ENCODE measurements around the gene GLT8D2.

Gene GLT8D2

DNA sequence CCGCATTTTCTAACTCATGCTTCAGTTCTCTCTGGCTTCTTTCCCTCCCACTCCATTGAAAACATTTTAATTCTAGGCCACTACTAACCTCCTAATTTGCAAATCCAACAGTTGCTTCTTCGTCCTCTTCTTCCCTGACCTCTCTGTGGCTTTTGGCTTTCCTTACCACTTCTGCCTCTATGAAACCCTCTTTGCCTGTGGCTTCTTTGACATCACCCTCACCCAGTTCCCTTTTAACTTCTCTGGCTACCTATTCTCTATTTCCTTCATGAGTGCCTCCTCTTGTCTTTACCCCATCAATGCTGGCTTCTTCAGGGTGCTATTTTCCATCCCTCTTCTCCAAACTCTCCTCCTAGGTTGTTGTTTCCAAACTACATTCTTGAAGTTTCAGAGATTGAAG, 10.0 kb upstream of the GLT8D2 start:
- Histone ChIP-seq H3K4me3 (ENCODE audit: insufficient read depth, low read length, poor library complexity, severe bottlenecking) (no peak overlapping the region), H3K4me2 (ENCODE audit: low read depth, low read length, poor library complexity, severe bottlenecking) (no peak overlapping the region), H3K9ac (ENCODE audit: low read length) (no peak overlapping the region), H3K9me3 (ENCODE audit: insufficient read depth, low read length) (no peaks in the 10 kb centered on the region), H3F3A (ENCODE audit: insufficient read depth) (no peaks in the 10 kb centered on the region), H3K9me2 (replicated peaks; ENCODE audit: insufficient read depth, low read length) (no peaks in the 10 kb centered on the region), H4K20me1 (ENCODE audit: low read depth, low read length) (no peaks in the 10 kb centered on the region), H2AFZ (ENCODE audit: low read depth, low read length, severe bottlenecking) (no peak overlapping the region), H3K27ac (ENCODE audit: low read depth, low read length) (no peak overlapping the region), H3K36me3 (ENCODE audit: low read length) (no peaks in the 10 kb centered on the region), H3K79me2 (ENCODE audit: insufficient read depth, low read length) (0 out of 2 replicates have a peak, but pooled peaks cover 2% of the 10 kb centered on the region), H3K27me3 (ENCODE audit: low read length) (no peaks in the 10 kb centered on the region)
- TF ChIP-seq, protein P1, sequence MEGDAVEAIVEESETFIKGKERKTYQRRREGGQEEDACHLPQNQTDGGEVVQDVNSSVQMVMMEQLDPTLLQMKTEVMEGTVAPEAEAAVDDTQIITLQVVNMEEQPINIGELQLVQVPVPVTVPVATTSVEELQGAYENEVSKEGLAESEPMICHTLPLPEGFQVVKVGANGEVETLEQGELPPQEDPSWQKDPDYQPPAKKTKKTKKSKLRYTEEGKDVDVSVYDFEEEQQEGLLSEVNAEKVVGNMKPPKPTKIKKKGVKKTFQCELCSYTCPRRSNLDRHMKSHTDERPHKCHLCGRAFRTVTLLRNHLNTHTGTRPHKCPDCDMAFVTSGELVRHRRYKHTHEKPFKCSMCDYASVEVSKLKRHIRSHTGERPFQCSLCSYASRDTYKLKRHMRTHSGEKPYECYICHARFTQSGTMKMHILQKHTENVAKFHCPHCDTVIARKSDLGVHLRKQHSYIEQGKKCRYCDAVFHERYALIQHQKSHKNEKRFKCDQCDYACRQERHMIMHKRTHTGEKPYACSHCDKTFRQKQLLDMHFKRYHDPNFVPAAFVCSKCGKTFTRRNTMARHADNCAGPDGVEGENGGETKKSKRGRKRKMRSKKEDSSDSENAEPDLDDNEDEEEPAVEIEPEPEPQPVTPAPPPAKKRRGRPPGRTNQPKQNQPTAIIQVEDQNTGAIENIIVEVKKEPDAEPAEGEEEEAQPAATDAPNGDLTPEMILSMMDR (IDR thresholded peaks at IDR 0.05; ENCODE audit: insufficient read depth, low read length, poor library complexity, severe bottlenecking), result no peak
- no peak for TF ChIP-seq EZH2phosphoT487 (conservative IDR thresholded peaks at IDR 0.05; ENCODE audit: low read length)

DNA sequence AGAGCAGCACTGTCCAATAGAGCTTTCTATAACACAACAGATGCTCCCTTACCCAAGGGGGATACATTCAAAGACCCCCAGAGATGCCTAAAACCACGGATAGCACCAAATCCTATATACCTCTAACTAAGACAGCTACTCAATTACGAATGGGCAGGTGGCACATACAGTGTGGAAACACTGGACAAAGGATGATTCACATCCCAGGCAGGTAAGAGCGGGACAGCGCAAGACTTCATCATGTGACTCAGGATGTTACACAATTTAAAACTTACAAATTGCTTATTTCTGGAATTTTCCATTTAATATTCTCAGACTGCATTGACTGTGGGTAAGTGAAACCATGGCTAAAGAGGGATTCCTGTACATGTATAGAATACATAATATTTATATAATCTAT, 8.8 kb upstream of the GLT8D2 start:
- no peak overlapping the region for H3K4me3 ChIP-seq (ENCODE audit: insufficient read depth, low read length, poor library complexity, severe bottlenecking)
- no peaks in the 10 kb centered on the region for H3F3A ChIP-seq (ENCODE audit: insufficient read depth)
- no peak overlapping the region for H2AFZ ChIP-seq (ENCODE audit: low read depth, low read length, severe bottlenecking)
- H3K27me3 ChIP-seq (ENCODE audit: low read length), result no peaks in the 10 kb centered on the region
- no peak overlapping the region for H3K4me2 ChIP-seq (ENCODE audit: low read depth, low read length, poor library complexity, severe bottlenecking)
- no peaks in the 10 kb centered on the region for H4K20me1 ChIP-seq (ENCODE audit: low read depth, low read length)
- TF ChIP-seq EZH2phosphoT487 (conservative IDR thresholded peaks at IDR 0.05; ENCODE audit: low read length), result no peak
- TF ChIP-seq, protein P1 (IDR thresholded peaks at IDR 0.05; ENCODE audit: insufficient read depth, low read length, poor library complexity, severe bottlenecking), result no peak
- no peaks in the 10 kb centered on the region for H3K9me2 ChIP-seq (replicated peaks; ENCODE audit: insufficient read depth, low read length)
- no peaks in the 10 kb centered on the region for H3K36me3 ChIP-seq (ENCODE audit: low read length)
- no peak overlapping the region for H3K9ac ChIP-seq (ENCODE audit: low read length)
- H3K79me2 ChIP-seq (ENCODE audit: insufficient read depth, low read length), result no peaks in the 10 kb centered on the region
- H3K9me3 ChIP-seq (ENCODE audit: insufficient read depth, low read length), result no peaks in the 10 kb centered on the region
- no peak overlapping the region for H3K27ac ChIP-seq (ENCODE audit: low read depth, low read length)

DNA sequence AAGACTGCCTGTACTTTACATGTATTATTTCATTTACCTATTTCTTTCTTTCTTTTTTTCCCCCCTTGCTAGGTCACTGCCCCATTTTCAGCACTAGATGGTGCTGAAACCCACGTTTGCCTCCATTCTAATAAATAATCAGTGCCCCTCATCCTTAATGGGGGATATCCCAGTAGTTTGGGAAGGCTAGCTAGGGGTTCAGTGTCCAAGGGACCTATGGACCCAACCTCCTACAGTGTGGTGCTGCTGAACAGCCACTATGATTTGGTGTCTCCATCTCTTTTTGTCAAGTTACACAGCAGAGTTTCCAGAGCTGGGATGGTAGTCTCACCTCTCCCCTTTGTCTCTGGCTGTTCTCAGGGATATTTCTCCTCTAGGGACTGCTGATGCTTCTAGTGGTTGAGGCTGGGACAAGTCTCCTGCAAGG, 7.8 kb upstream of the GLT8D2 start:
- H3K36me3 ChIP-seq (ENCODE audit: low read length), result no peaks in the 10 kb centered on the region
- H3K9me3 ChIP-seq (ENCODE audit: insufficient read depth, low read length), result no peaks in the 10 kb centered on the region
- H3K79me2 ChIP-seq (ENCODE audit: insufficient read depth, low read length), result no peaks in the 10 kb centered on the region
- no peak overlapping the region for H3K4me2 ChIP-seq (ENCODE audit: low read depth, low read length, poor library complexity, severe bottlenecking)
- no peak overlapping the region for H3K4me3 ChIP-seq (ENCODE audit: insufficient read depth, low read length, poor library complexity, severe bottlenecking)
- no peak overlapping the region for H3K27ac ChIP-seq (ENCODE audit: low read depth, low read length)
- no peaks in the 10 kb centered on the region for H3K9me2 ChIP-seq (replicated peaks; ENCODE audit: insufficient read depth, low read length)
- H3F3A ChIP-seq (ENCODE audit: insufficient read depth), result no peaks in the 10 kb centered on the region
- H3K9ac ChIP-seq (ENCODE audit: low read length), result no peak overlapping the region
- H3K27me3 ChIP-seq (ENCODE audit: low read length), result no peaks in the 10 kb centered on the region
- no peak for TF ChIP-seq EZH2phosphoT487 (conservative IDR thresholded peaks at IDR 0.05; ENCODE audit: low read length)
- TF ChIP-seq, protein P1 (IDR thresholded peaks at IDR 0.05; ENCODE audit: insufficient read depth, low read length, poor library complexity, severe bottlenecking), result peak; percentile 61
- no peaks in the 10 kb centered on the region for H4K20me1 ChIP-seq (ENCODE audit: low read depth, low read length)
- H2AFZ ChIP-seq (ENCODE audit: low read depth, low read length, severe bottlenecking), result no peak overlapping the region
